ENCODE data around the gene TERT. TPM values are rescaled to one million over a fixed set of nuclear protein-coding genes. Genes with fewer than 3 reads are reported as not detected.

TERT gene
- total RNA-seq, 1 donor from 2014 or later: 0.28 TPM

DNA sequence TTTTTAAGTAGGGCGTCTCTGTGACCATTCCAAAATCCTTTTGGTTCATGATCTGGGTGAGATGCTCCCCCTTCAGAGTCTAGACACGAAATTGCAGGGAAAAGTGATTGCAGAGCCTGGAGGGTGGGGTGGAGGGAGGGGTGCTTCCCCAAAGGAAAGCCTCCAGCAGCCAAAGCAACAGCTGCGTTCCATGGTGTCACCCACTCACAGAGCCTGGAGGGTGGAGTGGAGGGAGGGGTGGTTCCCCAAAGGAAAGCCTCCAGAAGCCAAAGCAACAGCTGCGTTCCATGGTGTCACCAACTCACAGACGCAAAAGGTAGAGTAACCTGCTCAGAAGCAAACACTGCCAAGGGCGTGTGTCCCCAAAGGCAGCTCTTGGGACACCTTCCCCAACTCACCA lies 47.1 kb downstream of the TERT start:
- H3K27ac Mint-ChIP-seq (ENCODE audit: unreplicated experiment): no peak overlapping the region
- DNase-seq (ENCODE audit: low spot score): no peak
- no peaks in the 10 kb centered on the region for H3K36me3 Mint-ChIP-seq (ENCODE audit: low read depth, unreplicated experiment)
- H3K4me1 Mint-ChIP-seq (ENCODE audit: unreplicated experiment): peaks cover 10% of the 10 kb centered on the region
- H3K4me3 Mint-ChIP-seq (ENCODE audit: unreplicated experiment): no peak overlapping the region
- H3K27me3 Mint-ChIP-seq (ENCODE audit: unreplicated experiment): peaks cover 6% of the 10 kb centered on the region
- no peaks in the 10 kb centered on the region for H3K9me3 Mint-ChIP-seq (ENCODE audit: unreplicated experiment)
- TF ChIP-seq, protein P1, sequence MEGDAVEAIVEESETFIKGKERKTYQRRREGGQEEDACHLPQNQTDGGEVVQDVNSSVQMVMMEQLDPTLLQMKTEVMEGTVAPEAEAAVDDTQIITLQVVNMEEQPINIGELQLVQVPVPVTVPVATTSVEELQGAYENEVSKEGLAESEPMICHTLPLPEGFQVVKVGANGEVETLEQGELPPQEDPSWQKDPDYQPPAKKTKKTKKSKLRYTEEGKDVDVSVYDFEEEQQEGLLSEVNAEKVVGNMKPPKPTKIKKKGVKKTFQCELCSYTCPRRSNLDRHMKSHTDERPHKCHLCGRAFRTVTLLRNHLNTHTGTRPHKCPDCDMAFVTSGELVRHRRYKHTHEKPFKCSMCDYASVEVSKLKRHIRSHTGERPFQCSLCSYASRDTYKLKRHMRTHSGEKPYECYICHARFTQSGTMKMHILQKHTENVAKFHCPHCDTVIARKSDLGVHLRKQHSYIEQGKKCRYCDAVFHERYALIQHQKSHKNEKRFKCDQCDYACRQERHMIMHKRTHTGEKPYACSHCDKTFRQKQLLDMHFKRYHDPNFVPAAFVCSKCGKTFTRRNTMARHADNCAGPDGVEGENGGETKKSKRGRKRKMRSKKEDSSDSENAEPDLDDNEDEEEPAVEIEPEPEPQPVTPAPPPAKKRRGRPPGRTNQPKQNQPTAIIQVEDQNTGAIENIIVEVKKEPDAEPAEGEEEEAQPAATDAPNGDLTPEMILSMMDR (IDR thresholded peaks at IDR 0.05; ENCODE audit: unreplicated experiment): no peak

DNA sequence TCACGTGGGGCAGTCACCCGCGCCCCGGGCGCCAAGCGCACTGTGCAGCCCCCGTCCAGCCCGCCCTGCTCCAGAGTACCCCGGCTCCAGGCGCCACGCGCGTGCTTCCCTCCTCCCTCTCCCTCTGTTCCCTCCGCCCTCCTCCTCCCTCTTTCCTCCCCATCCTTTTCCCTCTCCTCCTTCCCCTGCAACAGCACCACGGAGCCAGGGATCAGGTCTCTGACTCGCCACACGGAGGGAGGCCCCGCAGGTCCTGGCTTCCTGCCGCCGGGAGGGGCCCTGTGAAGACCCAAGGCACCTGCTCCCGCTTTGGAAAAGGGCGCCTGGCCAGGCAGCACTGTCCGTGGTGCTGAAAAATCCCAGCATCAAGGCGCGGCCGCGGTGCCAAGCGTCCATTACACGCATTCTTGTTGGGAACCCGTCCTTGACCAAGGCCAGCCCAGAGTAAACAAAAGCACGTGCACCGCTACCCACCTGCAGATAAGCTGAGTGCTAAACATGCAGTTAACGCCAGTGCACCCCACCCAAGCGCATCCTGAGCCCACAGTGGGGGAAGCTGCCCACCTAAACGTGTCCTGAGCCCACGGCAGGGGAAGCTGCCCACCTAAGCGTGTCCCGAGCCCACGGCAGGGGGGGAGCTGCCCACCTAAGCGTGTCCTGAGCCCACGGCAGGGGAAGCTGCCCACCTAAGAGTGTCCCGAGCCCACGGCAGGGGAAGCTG lies 48.0 kb downstream of the TERT start:
- Mint-ChIP-seq H3K9me3 (ENCODE audit: unreplicated experiment) (no peaks in the 10 kb centered on the region), H3K4me3 (ENCODE audit: unreplicated experiment) (no peak overlapping the region), H3K36me3 (ENCODE audit: low read depth, unreplicated experiment) (no peaks in the 10 kb centered on the region), H3K27ac (ENCODE audit: unreplicated experiment) (no peak overlapping the region), H3K4me1 (ENCODE audit: unreplicated experiment) (peaks cover 10% of the 10 kb centered on the region), H3K27me3 (ENCODE audit: unreplicated experiment) (peaks cover 4% of the 10 kb centered on the region)
- DNase-seq (ENCODE audit: low spot score): peak; percentile 76
- TF ChIP-seq, protein P1 (IDR thresholded peaks at IDR 0.05; ENCODE audit: unreplicated experiment): no peak

GRCh38 chr5:1245905-1246576 lies 48.8 kb downstream of the TERT start:
- Mint-ChIP-seq H3K4me3 (ENCODE audit: unreplicated experiment) (no peak overlapping the region), H3K27ac (ENCODE audit: unreplicated experiment) (no peak overlapping the region), H3K27me3 (ENCODE audit: unreplicated experiment) (peaks cover 7% of the 10 kb centered on the region), H3K9me3 (ENCODE audit: unreplicated experiment) (no peaks in the 10 kb centered on the region), H3K4me1 (ENCODE audit: unreplicated experiment) (peaks cover 10% of the 10 kb centered on the region), H3K36me3 (ENCODE audit: low read depth, unreplicated experiment) (no peaks in the 10 kb centered on the region)
- TF ChIP-seq, protein P1 (IDR thresholded peaks at IDR 0.05; ENCODE audit: unreplicated experiment): no peak
- DNase-seq (ENCODE audit: low spot score): no peak

DNA sequence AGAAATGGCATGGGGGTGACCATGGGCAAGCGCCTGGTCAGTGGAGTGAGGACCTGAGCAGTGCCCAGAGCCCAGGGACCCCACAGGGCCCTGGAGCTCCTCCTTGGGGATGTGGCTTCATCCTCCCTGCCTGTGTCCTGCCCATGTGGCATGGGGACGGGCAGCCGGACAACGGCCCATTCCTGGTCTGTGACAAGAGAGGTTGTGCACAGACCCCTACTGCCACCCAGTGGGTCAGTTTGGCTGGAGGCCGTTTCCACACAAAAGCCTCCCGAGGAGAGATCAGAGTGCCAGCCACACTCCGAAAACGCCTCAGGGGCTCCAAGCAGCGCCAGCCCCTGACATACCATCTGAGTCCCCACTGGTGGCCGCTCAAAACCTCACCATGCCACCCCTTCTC lies 49.9 kb downstream of the TERT start:
- Mint-ChIP-seq H3K36me3 (ENCODE audit: low read depth, unreplicated experiment) (peaks cover 4% of the 10 kb centered on the region), H3K9me3 (ENCODE audit: unreplicated experiment) (no peaks in the 10 kb centered on the region), H3K27me3 (ENCODE audit: unreplicated experiment) (peaks cover 9% of the 10 kb centered on the region), H3K4me3 (ENCODE audit: unreplicated experiment) (no peak overlapping the region), H3K27ac (ENCODE audit: unreplicated experiment) (no peak overlapping the region), H3K4me1 (ENCODE audit: unreplicated experiment) (peaks cover 10% of the 10 kb centered on the region)
- TF ChIP-seq, protein P1 (IDR thresholded peaks at IDR 0.05; ENCODE audit: unreplicated experiment): no peak
- DNase-seq (ENCODE audit: low spot score): peak; percentile 68

DNA sequence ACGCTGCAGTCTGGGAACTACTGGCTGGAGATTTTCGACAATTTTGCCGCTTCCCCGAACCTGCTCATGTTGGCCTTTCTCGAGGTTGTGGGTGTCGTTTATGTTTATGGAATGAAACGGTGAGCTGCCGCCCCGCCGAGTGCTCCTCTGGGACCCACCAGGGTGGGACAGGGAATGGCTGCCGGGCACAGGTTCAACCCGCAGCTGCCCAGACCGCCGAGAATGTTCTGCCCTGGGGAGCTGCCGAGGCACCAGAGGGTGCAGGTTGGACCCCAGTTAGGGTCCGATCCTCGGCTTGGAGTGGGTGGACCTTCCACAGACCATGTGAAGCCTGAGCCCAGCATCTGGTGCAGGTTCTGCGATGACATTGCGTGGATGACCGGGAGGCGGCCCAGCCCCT lies 50.6 kb downstream of the TERT start:
- H3K4me1 Mint-ChIP-seq (ENCODE audit: unreplicated experiment): peaks cover 10% of the 10 kb centered on the region
- no peak overlapping the region for H3K4me3 Mint-ChIP-seq (ENCODE audit: unreplicated experiment)
- DNase-seq (ENCODE audit: low spot score): no peak
- TF ChIP-seq, protein P1 (IDR thresholded peaks at IDR 0.05; ENCODE audit: unreplicated experiment): no peak
- peaks cover 4% of the 10 kb centered on the region for H3K36me3 Mint-ChIP-seq (ENCODE audit: low read depth, unreplicated experiment)
- peaks cover 9% of the 10 kb centered on the region for H3K27me3 Mint-ChIP-seq (ENCODE audit: unreplicated experiment)
- H3K9me3 Mint-ChIP-seq (ENCODE audit: unreplicated experiment): no peaks in the 10 kb centered on the region
- peak overlapping the region; percentile 42 for H3K27ac Mint-ChIP-seq (ENCODE audit: unreplicated experiment)

All from endothelial cell (in vitro differentiated cells).